ENCODE results near the gene TIAM2.
A peak's percentile ranks its signal among the peaks of the same experiment; 100 is the strongest.

Gene TIAM2

DNA sequence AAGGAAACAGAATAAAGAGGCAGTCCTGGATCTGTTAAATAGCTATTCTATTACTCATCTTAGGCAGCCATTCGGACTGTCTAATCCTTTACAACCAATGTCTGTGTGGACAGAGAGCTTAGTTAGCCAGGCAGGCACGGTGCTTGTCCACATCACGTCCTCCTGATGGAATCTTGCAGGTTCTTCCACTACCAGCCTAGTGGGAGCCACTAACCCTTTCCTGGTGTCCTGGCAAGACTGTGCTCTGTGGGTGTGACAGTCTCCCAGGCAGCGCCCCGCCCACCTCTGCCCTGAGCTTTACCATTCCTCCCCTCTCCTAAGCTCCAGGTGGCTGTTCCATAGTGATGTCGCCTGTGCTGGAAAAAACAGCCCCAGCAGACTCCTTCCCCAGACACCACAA, 190.4 kb downstream of the TIAM2 start:
- Histone ChIP-seq H3K9me3 (ENCODE audit: severe bottlenecking) (no peaks in the 10 kb centered on the region), H3K27me3 (ENCODE audit: insufficient read depth, poor library complexity, severe bottlenecking) (no peaks in the 10 kb centered on the region), H3K27ac (ENCODE audit: poor library complexity, severe bottlenecking) (peak overlapping the region; percentile 65), H3K36me3 (ENCODE audit: low read depth) (no peaks in the 10 kb centered on the region), H3K4me1 (ENCODE audit: insufficient read depth, poor library complexity, severe bottlenecking) (peaks cover 31% of the 10 kb centered on the region), H3K4me3 (ENCODE audit: severe bottlenecking) (no peak overlapping the region)
- ATAC-seq (ENCODE audit: low read depth), result peak; percentile 86
- TF ChIP-seq CTCF (IDR thresholded peaks at IDR 0.05; ENCODE audit: poor library complexity, severe bottlenecking), result no peak
- no peak for DNase-seq (ENCODE audit: low spot score)

DNA sequence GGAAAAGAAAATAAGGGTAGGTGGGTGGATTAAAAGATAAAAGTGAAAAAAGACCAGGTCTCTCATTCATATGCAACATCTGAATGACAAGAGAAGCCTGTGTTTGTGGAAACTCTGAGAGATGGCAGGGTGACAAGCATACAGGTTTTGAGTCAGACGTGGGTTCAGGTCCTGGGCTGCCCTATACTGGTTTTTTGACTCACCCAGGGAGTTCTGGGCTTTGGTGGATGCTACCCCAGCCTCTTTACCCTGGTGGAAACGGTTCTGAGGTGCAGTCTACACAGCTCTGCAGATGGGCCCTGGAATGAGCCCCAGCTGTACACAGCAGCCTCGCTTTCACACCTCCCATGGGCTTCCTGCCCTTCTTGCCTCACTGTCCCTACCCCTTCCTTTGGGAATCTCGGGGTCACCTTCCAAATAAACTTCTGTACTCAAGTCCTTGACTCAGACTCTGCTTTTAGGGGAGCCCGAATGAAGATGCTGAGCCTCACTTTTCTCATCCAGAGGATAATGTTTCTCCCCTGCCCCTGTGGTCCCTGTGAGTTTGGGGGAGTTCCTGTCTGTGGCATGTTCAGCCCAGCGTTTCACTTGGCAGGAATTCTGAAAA, 191.0 kb downstream of the TIAM2 start:
- peak overlapping the region; percentile 65 for H3K27ac ChIP-seq (ENCODE audit: poor library complexity, severe bottlenecking)

DNA sequence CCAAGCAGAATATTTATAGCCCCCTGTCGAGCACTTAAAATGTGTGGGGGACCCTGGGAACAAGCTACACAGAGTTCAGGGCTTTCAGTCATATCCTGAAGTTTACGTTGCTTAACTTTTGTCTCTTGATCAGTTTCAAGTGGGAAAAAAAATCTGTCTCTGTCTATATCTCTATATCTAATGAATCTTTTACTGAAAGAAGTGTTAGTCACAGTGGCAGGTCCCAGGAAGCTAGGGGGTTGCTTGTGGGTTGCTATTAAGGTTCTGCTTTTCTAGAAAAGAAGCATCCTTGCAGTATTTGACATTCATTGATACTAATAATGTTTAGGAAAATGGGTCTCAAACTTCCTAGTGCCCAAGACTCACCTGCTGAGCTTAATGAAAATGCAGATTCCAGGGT, 192.0 kb downstream of the TIAM2 start:
- no peak for DNase-seq (ENCODE audit: low spot score)
- no peaks in the 10 kb centered on the region for H3K36me3 ChIP-seq (ENCODE audit: low read depth)
- H3K27ac ChIP-seq (ENCODE audit: poor library complexity, severe bottlenecking), result peak overlapping the region; percentile 65
- peaks cover 31% of the 10 kb centered on the region for H3K4me1 ChIP-seq (ENCODE audit: insufficient read depth, poor library complexity, severe bottlenecking)
- ATAC-seq (ENCODE audit: low read depth), result no peak
- H3K9me3 ChIP-seq (ENCODE audit: severe bottlenecking), result no peaks in the 10 kb centered on the region
- H3K4me3 ChIP-seq (ENCODE audit: severe bottlenecking), result no peak overlapping the region
- TF ChIP-seq CTCF (IDR thresholded peaks at IDR 0.05; ENCODE audit: poor library complexity, severe bottlenecking), result no peak
- no peaks in the 10 kb centered on the region for H3K27me3 ChIP-seq (ENCODE audit: insufficient read depth, poor library complexity, severe bottlenecking)

More for the DNA sequence above, 191.0 kb downstream of the TIAM2 start:
- no peak overlapping the region for H3K4me3 ChIP-seq (ENCODE audit: severe bottlenecking)
- no peak for TF ChIP-seq CTCF (IDR thresholded peaks at IDR 0.05; ENCODE audit: poor library complexity, severe bottlenecking)
- no peak for ATAC-seq (ENCODE audit: low read depth)
- H3K4me1 ChIP-seq (ENCODE audit: insufficient read depth, poor library complexity, severe bottlenecking), result peaks cover 31% of the 10 kb centered on the region
- DNase-seq (ENCODE audit: low spot score), result no peak
- H3K36me3 ChIP-seq (ENCODE audit: low read depth), result no peaks in the 10 kb centered on the region
- no peaks in the 10 kb centered on the region for H3K27me3 ChIP-seq (ENCODE audit: insufficient read depth, poor library complexity, severe bottlenecking)
- H3K9me3 ChIP-seq (ENCODE audit: severe bottlenecking), result no peaks in the 10 kb centered on the region

DNA sequence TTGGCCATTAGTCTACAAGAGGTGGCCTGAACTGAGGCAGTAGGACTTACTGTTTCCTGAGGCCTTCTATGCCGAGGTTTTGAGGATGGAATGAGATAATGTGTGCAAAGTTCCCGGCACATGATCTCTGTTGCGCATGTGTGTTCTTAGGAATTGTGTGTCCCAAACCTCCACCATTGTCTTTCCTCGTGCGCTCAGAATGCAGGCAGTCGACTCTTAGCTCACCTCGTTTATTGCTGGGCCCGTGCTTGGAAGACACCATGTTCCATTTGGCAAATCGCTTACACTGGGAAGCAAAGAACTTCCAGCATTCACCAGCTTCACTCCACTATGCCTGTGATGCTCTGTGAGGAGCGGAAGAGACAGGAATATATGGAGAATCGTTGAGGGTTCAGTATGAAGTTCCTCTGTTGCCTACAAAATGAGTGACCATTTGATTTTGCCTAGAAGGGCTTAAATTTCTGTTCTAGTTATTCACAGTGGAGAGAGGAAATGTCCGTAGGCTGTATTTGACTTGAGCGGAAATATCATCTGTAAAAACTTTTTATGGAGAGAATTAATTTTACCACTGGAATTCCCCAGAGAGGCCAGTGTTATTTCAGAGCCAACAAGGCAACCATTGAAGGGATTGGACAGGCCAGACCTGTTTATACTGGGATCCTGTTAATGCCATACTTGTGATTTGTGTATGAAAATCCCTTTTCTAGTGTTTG, 193.0 kb downstream of the TIAM2 start:
- DNase-seq (ENCODE audit: low spot score) (no peak), ATAC-seq (ENCODE audit: low read depth) (no peak)
- peaks cover 31% of the 10 kb centered on the region for H3K4me1 ChIP-seq (ENCODE audit: insufficient read depth, poor library complexity, severe bottlenecking)
- H3K27me3 ChIP-seq (ENCODE audit: insufficient read depth, poor library complexity, severe bottlenecking), result no peaks in the 10 kb centered on the region
- no peaks in the 10 kb centered on the region for H3K9me3 ChIP-seq (ENCODE audit: severe bottlenecking)
- no peaks in the 10 kb centered on the region for H3K36me3 ChIP-seq (ENCODE audit: low read depth)
- H3K4me3 ChIP-seq (ENCODE audit: severe bottlenecking), result no peak overlapping the region
- TF ChIP-seq CTCF (IDR thresholded peaks at IDR 0.05; ENCODE audit: poor library complexity, severe bottlenecking), result no peak
- H3K27ac ChIP-seq (ENCODE audit: poor library complexity, severe bottlenecking), result peak overlapping the region; percentile 72
